Peyer's patch (tissue), 4 donors: ENCODE data around the gene SDC4.

Experiments used
- POLR2A ChIP-seq, 2 donors: fragments of 450-650 bp; IDR thresholded peaks; one replicate each; pipeline ENCODE4 v1.5.1; 2017; ENCODE audit warnings: antibody characterized with exemption in 2 of 2, mild to moderate bottlenecking in 2 of 2, moderate library complexity in 2 of 2
- TF ChIP-seq, protein P1 (sequence below), 6 experiments: fragments of 450-650 bp in 4 of 6; fragments of 200-600 bp in 2 of 6; sonication (generic) in 1 of 6; IDR thresholded peaks; one replicate each; pipeline ENCODE4 v1.5.1; 2017 to 2019; ENCODE audit warnings: antibody characterized with exemption in 6 of 6, mild to moderate bottlenecking in 3 of 6, moderate library complexity in 1 of 6

- TF ChIP-seq, protein P1, sequence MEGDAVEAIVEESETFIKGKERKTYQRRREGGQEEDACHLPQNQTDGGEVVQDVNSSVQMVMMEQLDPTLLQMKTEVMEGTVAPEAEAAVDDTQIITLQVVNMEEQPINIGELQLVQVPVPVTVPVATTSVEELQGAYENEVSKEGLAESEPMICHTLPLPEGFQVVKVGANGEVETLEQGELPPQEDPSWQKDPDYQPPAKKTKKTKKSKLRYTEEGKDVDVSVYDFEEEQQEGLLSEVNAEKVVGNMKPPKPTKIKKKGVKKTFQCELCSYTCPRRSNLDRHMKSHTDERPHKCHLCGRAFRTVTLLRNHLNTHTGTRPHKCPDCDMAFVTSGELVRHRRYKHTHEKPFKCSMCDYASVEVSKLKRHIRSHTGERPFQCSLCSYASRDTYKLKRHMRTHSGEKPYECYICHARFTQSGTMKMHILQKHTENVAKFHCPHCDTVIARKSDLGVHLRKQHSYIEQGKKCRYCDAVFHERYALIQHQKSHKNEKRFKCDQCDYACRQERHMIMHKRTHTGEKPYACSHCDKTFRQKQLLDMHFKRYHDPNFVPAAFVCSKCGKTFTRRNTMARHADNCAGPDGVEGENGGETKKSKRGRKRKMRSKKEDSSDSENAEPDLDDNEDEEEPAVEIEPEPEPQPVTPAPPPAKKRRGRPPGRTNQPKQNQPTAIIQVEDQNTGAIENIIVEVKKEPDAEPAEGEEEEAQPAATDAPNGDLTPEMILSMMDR (IDR thresholded peaks at IDR 0.05): no peak
- TF ChIP-seq POLR2A (IDR thresholded peaks at IDR 0.05): no peak
These were observed 6.7 kb downstream of the SDC4 start for GRCh38 chr20:45341579-45341938.
